Loucy (cell line): Measurements from ENCODE around the gene PIM3.

Experiments used
- CTCF ChIP-seq: fragments of 200-600 bp; sonication (generic); conservative IDR thresholded peaks from 2 replicates; pipeline ENCODE4 v1.5.1; 2014; ENCODE audit warnings: mild to moderate bottlenecking, antibody characterized with exemption, low read length
- EZH2phosphoT487 ChIP-seq: fragments of 200-600 bp; IDR thresholded peaks from 2 replicates; pipeline ENCODE4 v1.6.1; 2018; ENCODE audit warnings: antibody characterized with exemption, mild to moderate bottlenecking, moderate library complexity, borderline replicate concordance

- no peak for TF ChIP-seq CTCF
- no peak for TF ChIP-seq EZH2phosphoT487
Observed at GRCh38 chr22:49936018-49936972, 24.3 kb upstream of the PIM3 start.
